Measurements from ENCODE around the gene TTC12. TPM values are rescaled to one million over a fixed set of nuclear protein-coding genes. Genes with fewer than 3 reads are reported as not detected.

The TTC12 gene
- total and polyA plus RNA-seq, 10 of the 15 experiments (the other 5 are each of a cell fraction or from before 2014, with no cell fraction given): 3.7 to 14.0 (median 8.1) TPM

- Histone ChIP-seq H3K4me2 (ENCODE audit: control insufficient read depth, insufficient read depth) (no peak overlapping the region), H3K4me3 (no peak overlapping the region), H3K36me3 (ENCODE audit: control insufficient read depth in 2 of 2, insufficient read depth in 2 of 2, low read length in 1 of 2) (no peaks in the 10 kb centered on the region), H3K79me2 (ENCODE audit: control insufficient read depth, insufficient read depth, low read length) (no peaks in the 10 kb centered on the region), H2AFZ (ENCODE audit: control insufficient read depth, low read depth, low read length) (no peak overlapping the region), H3K27me3 (replicated peaks in 1 of 2; ENCODE audit: control insufficient read depth in 2 of 2, insufficient read depth in 2 of 2, low read length in 1 of 2) (no peaks in the 10 kb centered on the region; a peak in 1 of 4 replicates), H3K9ac (ENCODE audit: control insufficient read depth, insufficient read depth, low read length) (no peak overlapping the region), H3K9me3 (replicated peaks; ENCODE audit: control insufficient read depth, insufficient read depth, low read length) (no peaks in the 10 kb centered on the region), H4K20me1 (ENCODE audit: control insufficient read depth, insufficient read depth) (no peaks in the 10 kb centered on the region), H3K4me1 (ENCODE audit: control insufficient read depth, insufficient read depth, low read length) (no peaks in the 10 kb centered on the region), H3K27ac (ENCODE audit: control insufficient read depth, insufficient read depth) (no peak overlapping the region)
- CTCF ChIA-PET: interaction anchor here (0.6 to 4.8 kb wide), 13 partner anchors 10 to 956 kb away, joined by 3 to 65 read pairs (median 5); no protein-coding TSS in a partner anchor
- SMC1A ChIA-PET (ENCODE audit: uncharacterized antibody, unreplicated experiment): interaction anchor here (0.9 to 1.5 kb wide), 4 partner anchors 221 to 956 kb away, joined by 3 to 6 read pairs (median 4); no protein-coding TSS in a partner anchor
- ATAC-seq: peak; percentile 99
- FAIRE-seq: peak; percentile 91
- intact Hi-C loops (cut with micrococcal nuclease; ENCODE audit: unreplicated experiment) (loop anchor here (1.0 to 5.0 kb wide), 4 partner anchors 227 to 957 kb away; no protein-coding TSS in a partner anchor), in situ Hi-C loops (cut with MboI) (loop anchor here (10.0 kb wide), 1 partner anchor 959 kb away; no protein-coding TSS in a partner anchor)
- POLR2A ChIA-PET: interaction anchor here (0.5 kb wide), 1 partner anchor 968 kb away, joined by 3 read pairs; no protein-coding TSS in a partner anchor
- RAD21 ChIA-PET (ENCODE audit: unreplicated experiment): interaction anchor here (0.5 to 1.5 kb wide), 6 partner anchors 9 to 491 kb away, joined by 3 to 11 read pairs (median 4); partner anchors contain the start of gene TTC12
- WGBS (ENCODE audit: insufficient coverage, insufficient replicate concordance, low lambda C conversion rate, missing lambda C conversion rate): 34% methylated on average over 12 of the region's 12 CpGs
- no TSS peak for BruUV-seq (replicated peaks)
- TF ChIP-seq LARP7 (IDR thresholded peaks at IDR 0.05): no peak
- TF ChIP-seq JUND (IDR thresholded peaks at IDR 0.05; ENCODE audit: low read depth, low read length): no peak
- 0 out of 2 replicates have a peak, but pooled peaks have one; percentile 26 for TF ChIP-seq DPF2 (IDR thresholded peaks at IDR 0.05)
- TF ChIP-seq SMARCA5 (IDR thresholded peaks at IDR 0.05): 0 out of 2 replicates have a peak, but pooled peaks have one; percentile 57
- TF ChIP-seq RUNX3 (IDR thresholded peaks at IDR 0.05; ENCODE audit: low read length): 0 out of 2 replicates have a peak, but pooled peaks have one; percentile 18
- no peak for TF ChIP-seq CHD4 (IDR thresholded peaks at IDR 0.05)
- 0 out of 2 replicates have a peak, but pooled peaks have one; percentile 15 for TF ChIP-seq ZNF24 (IDR thresholded peaks at IDR 0.05)
- 0 out of 2 replicates have a peak, but pooled peaks have one; percentile 31 for TF ChIP-seq TCF3 (IDR thresholded peaks at IDR 0.05; ENCODE audit: borderline replicate concordance, insufficient read depth, low read depth, low read length)
- TF ChIP-seq BMI1 (IDR thresholded peaks at IDR 0.05; ENCODE audit: borderline replicate concordance): no peak
- TF ChIP-seq MTA3 (IDR thresholded peaks at IDR 0.05; ENCODE audit: borderline replicate concordance, low read length): no peak
- TF ChIP-seq ATF3 (IDR thresholded peaks at IDR 0.05; ENCODE audit: borderline replicate concordance, extremely low read depth, low read depth, low read length): peak; percentile 32; the same call in 1 of the 2 replicates
- TF ChIP-seq NFYB (IDR thresholded peaks at IDR 0.05; ENCODE audit: insufficient read depth, low read depth, low read length): no peak
- no peak for TF ChIP-seq ZNF207 (IDR thresholded peaks at IDR 0.05; ENCODE audit: borderline replicate concordance)
- peak; percentile 92 to 97 (median 95); a peak in 5 of 6 replicates for TF ChIP-seq CTCF (IDR thresholded peaks at IDR 0.05 in 2 of 3, conservative IDR thresholded peaks at IDR 0.05 in 1 of 3; ENCODE audit: control insufficient read depth in 2 of 3, extremely low read depth in 1 of 3, insufficient read depth in 1 of 3, low read depth in 3 of 3, low read length in 3 of 3)
- peak in 1 of 2 experiments; percentile 12; a peak in 1 of 4 replicates for TF ChIP-seq BHLHE40 (IDR thresholded peaks at IDR 0.05; ENCODE audit: borderline replicate concordance in 1 of 2, low read depth in 2 of 2, low read length in 1 of 2)
- peak; percentile 97 for TF ChIP-seq RAD21 (IDR thresholded peaks at IDR 0.05; ENCODE audit: insufficient read depth, low read depth, low read length)
- TF ChIP-seq POU2F2 (IDR thresholded peaks at IDR 0.05; ENCODE audit: borderline replicate concordance, low read depth, low read length): no peak
- TF ChIP-seq IRF4 (IDR thresholded peaks at IDR 0.05; ENCODE audit: low read depth, low read length): peak; percentile 12; the same call in 1 of the 2 replicates
- TF ChIP-seq YY1 (IDR thresholded peaks at IDR 0.05; ENCODE audit: low read depth, low read length): peak; percentile 64
- peak; percentile 96 for TF ChIP-seq SMC3 (IDR thresholded peaks at IDR 0.05; ENCODE audit: borderline replicate concordance, low read length)
- TF ChIP-seq NRF1 (conservative IDR thresholded peaks at IDR 0.05; ENCODE audit: low read depth, low read length): no peak
- DNase-seq (ENCODE audit: low read depth, low spot score): no peak
These were observed 8.7 kb upstream of the TTC12 start for GRCh38 chr11:113305440-113306336.
